Uterus (tissue), 4 donors: Measurements from ENCODE around the gene PLOD2. TPM values are rescaled to one million over a fixed set of nuclear protein-coding genes. Genes with fewer than 3 reads are reported as not detected.
A peak's percentile ranks its signal among the peaks of the same experiment; 100 is the strongest.

Source experiments
- DNase-seq, 2 donors: peaks; one replicate each; pipeline ENCODE4 v3.0.0-alpha.2; 2019 to 2020
- H3K27ac ChIP-seq, 2 donors: fragments of 200-600 bp; sonication (generic); 1 replicate in 1 of 2; 2 replicates in 1 of 2; pipeline ENCODE4 v1.5.1; 2016 to 2018
- H3K27me3 ChIP-seq, 2 donors: fragments of 200-600 bp; sonication (generic); one replicate each; pipeline ENCODE4 v1.5.1; 2018 to 2019; ENCODE audit warnings: control low read depth in 1 of 2
- H3K36me3 ChIP-seq, 2 donors: fragments of 200-600 bp; sonication (generic); one replicate each; pipeline ENCODE4 v1.5.1; 2019; ENCODE audit warnings: control low read depth in 1 of 2
- H3K4me1 ChIP-seq, 2 donors: fragments of 200-600 bp; sonication (generic); one replicate each; pipeline ENCODE4 v1.5.1; 2018 to 2019; ENCODE audit warnings: control low read depth in 1 of 2
- H3K4me3 ChIP-seq, 2 donors: fragments of 200-600 bp; sonication (generic); 1 replicate in 1 of 2; 2 replicates in 1 of 2; pipeline ENCODE4 v1.5.1; 2018 to 2019; ENCODE audit warnings: mild to moderate bottlenecking in 1 of 2
- H3K9me3 ChIP-seq, 2 donors: fragments of 200-600 bp; sonication (generic); one replicate each; pipeline ENCODE4 v1.5.1; 2019; ENCODE audit warnings: control low read depth in 1 of 2
- POLR2A ChIP-seq, 2 donors: fragments of 450-650 bp; IDR thresholded peaks; one replicate each; pipeline ENCODE4 v1.6.1; 2016; ENCODE audit warnings: antibody characterized with exemption in 2 of 2, mild to moderate bottlenecking in 1 of 2, moderate library complexity in 1 of 2
- intact Hi-C: fragments of 100-400 bp; cut with DNase I; formaldehyde crosslinking; loops from one replicate; pipeline ENCODE4 v1.15.1; 2023; ENCODE audit warnings: low total_unique reads
- total RNA-seq, 4 donors: library from RNA; depleted of rRNA in 3 of 4; stranded (reverse); fragments of >200 nt in 3 of 4; gene quantifications; one replicate each; pipeline versions ENCODE4 v1.1.0 to v1.2.4, GENCODE V29; 2014 to 2023
- TF ChIP-seq, protein P1 (sequence below), 4 experiments: fragments of 200-600 bp in 2 of 4; fragments of 450-650 bp in 2 of 4; sonication (generic) in 2 of 4; IDR thresholded peaks; one replicate each; pipeline ENCODE4 v1.5.1; 2016 to 2019; ENCODE audit warnings: antibody characterized with exemption in 4 of 4, mild to moderate bottlenecking in 2 of 4, moderate library complexity in 1 of 4
- donor health status: DM: yes; HTN: yes; CAD: no.

The PLOD2 gene
- total RNA-seq, 4 donors from 2014 or later = 23.5 to 83.2 (median 45.7) TPM

DNA sequence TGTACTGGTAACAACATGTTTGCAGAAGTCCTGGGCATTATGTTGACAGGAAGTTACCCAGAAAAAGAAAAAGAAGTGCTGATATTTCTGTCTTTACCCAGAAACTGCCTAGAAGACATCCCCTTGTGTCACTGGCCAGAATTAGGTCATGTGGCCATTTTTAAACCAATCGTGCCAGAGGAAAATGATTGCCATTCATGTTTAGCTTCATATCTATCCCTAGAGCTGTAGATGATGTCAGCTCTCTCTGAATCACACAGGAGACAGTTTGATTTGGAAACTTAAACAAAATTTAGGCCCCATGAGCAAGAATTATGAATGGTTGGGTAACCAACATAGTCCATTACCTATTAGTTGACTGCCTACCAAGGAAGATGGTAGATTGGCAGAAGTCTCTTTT, 8.9 kb upstream of the PLOD2 start:
- Histone ChIP-seq H3K4me1 (no peaks in the 10 kb centered on the region), H3K27ac (no peak overlapping the region), H3K9me3 (no peaks in the 10 kb centered on the region), H3K36me3 (no peaks in the 10 kb centered on the region), H3K4me3 (no peak overlapping the region), H3K27me3 (no peaks in the 10 kb centered on the region)
- no peak for DNase-seq
- TF ChIP-seq, protein P1, sequence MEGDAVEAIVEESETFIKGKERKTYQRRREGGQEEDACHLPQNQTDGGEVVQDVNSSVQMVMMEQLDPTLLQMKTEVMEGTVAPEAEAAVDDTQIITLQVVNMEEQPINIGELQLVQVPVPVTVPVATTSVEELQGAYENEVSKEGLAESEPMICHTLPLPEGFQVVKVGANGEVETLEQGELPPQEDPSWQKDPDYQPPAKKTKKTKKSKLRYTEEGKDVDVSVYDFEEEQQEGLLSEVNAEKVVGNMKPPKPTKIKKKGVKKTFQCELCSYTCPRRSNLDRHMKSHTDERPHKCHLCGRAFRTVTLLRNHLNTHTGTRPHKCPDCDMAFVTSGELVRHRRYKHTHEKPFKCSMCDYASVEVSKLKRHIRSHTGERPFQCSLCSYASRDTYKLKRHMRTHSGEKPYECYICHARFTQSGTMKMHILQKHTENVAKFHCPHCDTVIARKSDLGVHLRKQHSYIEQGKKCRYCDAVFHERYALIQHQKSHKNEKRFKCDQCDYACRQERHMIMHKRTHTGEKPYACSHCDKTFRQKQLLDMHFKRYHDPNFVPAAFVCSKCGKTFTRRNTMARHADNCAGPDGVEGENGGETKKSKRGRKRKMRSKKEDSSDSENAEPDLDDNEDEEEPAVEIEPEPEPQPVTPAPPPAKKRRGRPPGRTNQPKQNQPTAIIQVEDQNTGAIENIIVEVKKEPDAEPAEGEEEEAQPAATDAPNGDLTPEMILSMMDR (IDR thresholded peaks at IDR 0.05) = no peak
- no peak for TF ChIP-seq POLR2A (IDR thresholded peaks at IDR 0.05)
- intact Hi-C loops = no loop called here

DNA sequence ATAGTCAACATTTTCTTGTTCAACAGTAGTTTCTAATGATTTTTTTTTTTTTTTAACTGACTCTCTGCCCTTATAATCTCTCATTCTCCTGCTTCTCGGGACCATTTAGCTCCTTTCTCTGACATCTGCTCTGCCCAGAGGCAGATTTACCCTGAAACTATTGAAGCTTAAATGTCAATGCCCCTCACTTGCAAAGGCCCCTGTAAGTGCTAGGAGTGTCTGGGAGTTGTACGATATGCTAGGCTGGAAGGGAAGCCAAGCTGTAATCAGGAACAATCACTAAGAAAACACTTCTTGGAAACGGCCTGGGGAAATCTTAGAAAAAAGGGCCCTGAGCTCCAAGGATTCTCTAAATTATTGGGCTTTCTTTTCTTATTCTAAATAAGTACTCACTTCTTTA, 5.8 kb upstream of the PLOD2 start:
- H3K9me3 ChIP-seq = no peaks in the 10 kb centered on the region
- intact Hi-C loops = no loop called here
- no peak for DNase-seq
- H3K27me3 ChIP-seq = no peaks in the 10 kb centered on the region
- TF ChIP-seq, protein P1 (IDR thresholded peaks at IDR 0.05) = no peak
- no peak for TF ChIP-seq POLR2A (IDR thresholded peaks at IDR 0.05)
- peaks cover 0 to 5% of the 10 kb centered on the region in 2 donors for H3K4me1 ChIP-seq
- no peak overlapping the region for H3K4me3 ChIP-seq
- peak overlapping the region; percentile 65 to 69 for H3K27ac ChIP-seq
- H3K36me3 ChIP-seq = no peaks in the 10 kb centered on the region

DNA sequence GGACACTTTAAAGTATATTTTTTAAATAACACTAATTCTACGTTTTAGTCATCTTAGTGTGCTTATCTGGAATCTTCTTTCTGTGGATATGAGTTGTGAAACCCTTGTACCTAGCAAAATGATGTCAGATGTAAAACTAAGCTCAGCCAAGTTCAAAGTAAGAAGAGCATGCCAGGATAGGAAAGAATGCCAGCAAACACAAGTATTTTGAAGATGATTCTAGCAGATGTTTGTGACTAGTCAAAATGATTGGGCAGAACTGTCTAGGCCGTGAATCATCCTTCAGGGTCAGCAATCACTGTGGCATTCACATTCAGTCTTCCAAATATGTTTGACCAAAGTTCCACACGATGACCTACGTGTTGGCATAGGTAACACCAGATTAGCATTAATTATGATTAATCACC, 5.4 kb upstream of the PLOD2 start:
- Histone ChIP-seq H3K4me3 (no peak overlapping the region), H3K27me3 (no peaks in the 10 kb centered on the region), H3K4me1 (peaks cover 0 to 5% of the 10 kb centered on the region in 2 donors), H3K9me3 (no peaks in the 10 kb centered on the region), H3K36me3 (no peaks in the 10 kb centered on the region), H3K27ac (peak overlapping the region; percentile 65 to 69)
- TF ChIP-seq, protein P1 (IDR thresholded peaks at IDR 0.05) = no peak
- TF ChIP-seq POLR2A (IDR thresholded peaks at IDR 0.05) = no peak
- intact Hi-C loops = no loop called here
- DNase-seq = peak in 1 of 2 donors; percentile 37

DNA sequence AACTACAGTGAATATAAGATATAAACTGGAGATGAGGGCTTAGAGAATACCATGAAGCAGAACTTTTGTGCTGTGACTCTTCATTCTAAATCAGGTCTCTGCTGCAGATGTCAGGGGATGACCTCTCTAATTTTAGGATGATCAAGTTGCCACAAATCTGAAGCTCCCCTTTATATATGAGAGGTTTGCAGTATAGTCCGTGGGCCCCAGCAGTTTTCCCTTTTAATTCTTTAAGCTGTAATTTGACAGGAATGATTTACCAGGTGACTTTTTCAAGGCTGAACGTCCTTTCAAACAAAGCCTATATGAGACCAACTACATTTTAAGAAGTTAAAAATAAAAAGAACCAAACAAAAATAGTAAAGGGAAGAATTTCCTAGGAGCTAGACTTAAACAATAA, 4.9 kb upstream of the PLOD2 start:
- intact Hi-C loops = no loop called here
- TF ChIP-seq POLR2A (IDR thresholded peaks at IDR 0.05) = no peak
- TF ChIP-seq, protein P1 (IDR thresholded peaks at IDR 0.05) = no peak

DNA sequence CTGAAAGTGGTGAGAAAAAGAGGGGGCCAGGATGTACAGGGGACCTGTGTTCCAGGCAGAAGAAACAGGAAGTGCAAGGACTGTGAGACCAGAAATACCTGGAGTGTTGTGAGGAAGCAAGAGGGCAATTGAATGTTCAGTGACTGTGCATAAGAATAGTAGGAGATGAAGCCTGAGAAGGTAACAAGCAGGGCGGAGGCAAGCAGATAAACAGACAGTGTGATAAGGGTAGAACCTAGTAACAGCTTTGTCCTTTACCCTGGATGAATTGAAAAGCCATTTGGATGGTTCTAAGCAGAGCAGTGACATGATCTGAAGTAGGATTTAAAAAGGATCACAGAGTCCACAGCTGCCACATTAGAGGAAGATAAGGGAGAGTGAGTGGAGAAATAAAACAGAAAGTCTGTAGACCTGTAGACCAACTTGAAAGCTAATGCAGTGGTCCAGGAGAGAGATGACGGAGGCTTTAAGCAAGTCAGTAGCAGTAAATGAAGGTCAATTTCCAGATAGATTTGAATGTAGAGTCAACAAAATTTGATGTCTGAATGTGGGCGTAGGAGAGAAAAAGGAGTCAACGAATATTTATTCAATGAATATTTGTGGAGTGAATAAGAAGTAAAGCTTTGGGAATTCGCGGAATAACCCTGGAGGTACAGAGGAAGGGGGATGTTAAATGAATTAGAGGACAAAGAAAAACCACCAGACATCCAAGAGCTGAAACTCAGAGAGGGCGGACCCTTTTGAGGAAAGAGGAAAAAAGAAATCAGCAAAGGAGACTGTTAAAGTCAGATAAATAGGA, 4.2 kb upstream of the PLOD2 start:
- intact Hi-C loops = no loop called here
- Histone ChIP-seq H3K4me1 (peaks cover 0 to 5% of the 10 kb centered on the region in 2 donors), H3K9me3 (no peaks in the 10 kb centered on the region), H3K27me3 (no peaks in the 10 kb centered on the region), H3K36me3 (no peaks in the 10 kb centered on the region), H3K27ac (peak overlapping the region; percentile 65 to 69), H3K4me3 (no peak overlapping the region)
- no peak for TF ChIP-seq POLR2A (IDR thresholded peaks at IDR 0.05)
- TF ChIP-seq, protein P1 (IDR thresholded peaks at IDR 0.05) = no peak
- DNase-seq = no peak

More for the DNA sequence above, 4.9 kb upstream of the PLOD2 start:
- Histone ChIP-seq H3K27me3 (no peaks in the 10 kb centered on the region), H3K4me3 (no peak overlapping the region), H3K9me3 (no peaks in the 10 kb centered on the region), H3K27ac (peak overlapping the region; percentile 65 to 69), H3K4me1 (peaks cover 0 to 5% of the 10 kb centered on the region in 2 donors), H3K36me3 (no peaks in the 10 kb centered on the region)
- no peak for DNase-seq
